GM18498 (cell line): ENCODE data around the gene RIPOR3.
A peak's percentile ranks its signal among the peaks of the same experiment; 100 is the strongest.

Source experiments
- ATAC-seq: cut with Tn5 transposase; IDR thresholded peaks from one replicate; pipeline ENCODE4 v1.9.1; 2021; ENCODE audit warnings: mild to moderate bottlenecking, moderate library complexity; ENCODE audit not compliant: unreplicated experiment

RIPOR3 gene

GRCh38 chr20:50690650-50691572 is at the start of gene RIPOR3:
RIPOR3 (minus strand) TSS chr20:50691542; CDS start chr20:50691128, 414 bp downstream.
- ATAC-seq: no peak

GRCh38 chr20:50737352-50737751 is 46.0 kb upstream of the RIPOR3 start:
- ATAC-seq: no peak

GRCh38 chr20:50735813-50736212 is 44.5 kb upstream of the RIPOR3 start:
- ATAC-seq: no peak

GRCh38 chr20:50734730-50735679 is 43.7 kb upstream of the RIPOR3 start:
- ATAC-seq: no peak

- no peak for ATAC-seq
These were observed 42.5 kb upstream of the RIPOR3 start for GRCh38 chr20:50733644-50734349.

- ATAC-seq: no peak
These were observed 40.8 kb upstream of the RIPOR3 start for GRCh38 chr20:50731930-50732690.

- peak; percentile 92 for ATAC-seq
These were observed 40.0 kb upstream of the RIPOR3 start, which contains the start of gene PARD6B for GRCh38 chr20:50731055-50731929. PARD6B (plus strand) TSS chr20:50731580; CDS start chr20:50731787, 207 bp downstream.

- ATAC-seq: no peak
These were observed 39.4 kb upstream of the RIPOR3 start for GRCh38 chr20:50730765-50731054.

GRCh38 chr20:50729901-50730764 is 38.8 kb upstream of the RIPOR3 start:
- no peak for ATAC-seq

GRCh38 chr20:50728981-50729874 is 37.9 kb upstream of the RIPOR3 start:
- ATAC-seq: no peak

- no peak for ATAC-seq
These were observed 37.2 kb upstream of the RIPOR3 start for GRCh38 chr20:50728486-50728980.

GRCh38 chr20:50727792-50728485 is 36.6 kb upstream of the RIPOR3 start:
- no peak for ATAC-seq

GRCh38 chr20:50726955-50727791 is 35.8 kb upstream of the RIPOR3 start:
- ATAC-seq: no peak

- no peak for ATAC-seq
These were observed 34.3 kb upstream of the RIPOR3 start for GRCh38 chr20:50725724-50726005.

- no peak for ATAC-seq
These were observed 33.7 kb upstream of the RIPOR3 start for GRCh38 chr20:50724851-50725723.
